GM10248 (cell line): Measurements from ENCODE around the gene LPAR2.

Experiments used
- CTCF ChIA-PET: fragments of 300-600 bp; sonication (Branson Sonifier 250); formaldehyde crosslinking; extraction: SDS; loops from one replicate; lab custom pipeline; 2021; ENCODE audit warnings: antibody characterized with exemption; lab: Yijun Ruan, JAX
- POLR2A ChIA-PET: fragments of 350-650 bp; sonication (Branson Sonifier 250); formaldehyde crosslinking; extraction: SDS; loops from one replicate; lab custom pipeline; 2020; ENCODE audit warnings: antibody characterized with exemption; lab: Yijun Ruan, JAX
- DNase-seq: peaks from one replicate; pipeline ENCODE4 v3.0.0; 2012; ENCODE audit errors: extremely low spot score
- TF ChIP-seq, protein P1 (sequence below): IDR thresholded peaks from 2 replicates; pipeline ENCODE4 v1.5.1; 2012; ENCODE audit warnings: mild to moderate bottlenecking, low read depth; ENCODE audit errors: extremely low read depth, missing control alignments, control extremely low read depth

Gene LPAR2

DNA sequence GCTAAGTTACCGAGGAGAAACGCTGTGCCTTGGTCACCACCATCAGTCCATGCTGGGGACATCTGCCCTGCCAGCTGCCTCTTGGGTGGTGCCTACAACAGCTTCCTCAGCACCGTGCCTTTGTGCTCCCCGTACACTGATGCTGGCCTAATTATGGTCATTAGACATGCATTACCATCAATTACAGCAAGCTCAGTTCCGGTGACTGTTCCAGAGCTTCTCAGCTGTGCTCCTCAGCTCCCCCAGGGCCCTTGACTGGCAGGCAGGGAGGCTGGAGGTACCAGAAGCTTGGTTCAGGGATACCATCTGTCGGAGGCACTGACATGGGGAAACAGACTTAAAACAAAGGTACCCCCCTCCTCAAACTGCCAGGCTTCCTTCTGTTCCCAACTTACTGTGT, 49.8 kb downstream of the LPAR2 start:
- TF ChIP-seq, protein P1, sequence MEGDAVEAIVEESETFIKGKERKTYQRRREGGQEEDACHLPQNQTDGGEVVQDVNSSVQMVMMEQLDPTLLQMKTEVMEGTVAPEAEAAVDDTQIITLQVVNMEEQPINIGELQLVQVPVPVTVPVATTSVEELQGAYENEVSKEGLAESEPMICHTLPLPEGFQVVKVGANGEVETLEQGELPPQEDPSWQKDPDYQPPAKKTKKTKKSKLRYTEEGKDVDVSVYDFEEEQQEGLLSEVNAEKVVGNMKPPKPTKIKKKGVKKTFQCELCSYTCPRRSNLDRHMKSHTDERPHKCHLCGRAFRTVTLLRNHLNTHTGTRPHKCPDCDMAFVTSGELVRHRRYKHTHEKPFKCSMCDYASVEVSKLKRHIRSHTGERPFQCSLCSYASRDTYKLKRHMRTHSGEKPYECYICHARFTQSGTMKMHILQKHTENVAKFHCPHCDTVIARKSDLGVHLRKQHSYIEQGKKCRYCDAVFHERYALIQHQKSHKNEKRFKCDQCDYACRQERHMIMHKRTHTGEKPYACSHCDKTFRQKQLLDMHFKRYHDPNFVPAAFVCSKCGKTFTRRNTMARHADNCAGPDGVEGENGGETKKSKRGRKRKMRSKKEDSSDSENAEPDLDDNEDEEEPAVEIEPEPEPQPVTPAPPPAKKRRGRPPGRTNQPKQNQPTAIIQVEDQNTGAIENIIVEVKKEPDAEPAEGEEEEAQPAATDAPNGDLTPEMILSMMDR, result no peak
- POLR2A ChIA-PET, result no interaction called here
- CTCF ChIA-PET, result interaction anchor here (0.9 to 1.6 kb wide), 4 partner anchors 10 to 26 kb away, joined by 3 to 6 read pairs (median 4); no protein-coding TSS in a partner anchor
- DNase-seq, result no peak

DNA sequence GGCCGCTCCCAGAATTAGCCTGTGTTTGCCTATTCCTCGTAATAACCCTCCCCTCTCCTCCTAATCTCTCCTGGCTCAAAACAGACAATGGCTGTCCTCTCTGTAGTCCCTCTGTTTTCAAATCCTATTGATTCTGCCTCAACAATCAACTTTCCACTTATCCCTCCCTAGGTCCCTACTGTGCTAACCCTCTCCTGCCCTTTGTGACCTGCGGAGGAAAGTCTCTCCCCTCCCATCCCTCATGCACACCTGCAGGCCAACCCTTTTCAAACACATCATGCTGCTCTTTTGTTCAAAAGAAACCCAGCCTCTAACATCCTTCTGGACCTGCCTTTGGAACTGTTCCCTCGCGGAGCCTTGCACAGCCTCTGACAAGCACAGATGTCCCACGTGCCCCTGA, 52.6 kb downstream of the LPAR2 start:
- TF ChIP-seq, protein P1, result no peak
- ChIA-PET CTCF (interaction anchor here (1.2 to 1.5 kb wide), 2 partner anchors 15 to 23 kb away, joined by 3 to 4 read pairs; no protein-coding TSS in a partner anchor), POLR2A (no interaction called here)
- no peak for DNase-seq
